DMS 273 treated with DMSO at 0.1 percent for 48 hours (cell line): ENCODE results near the gene TAC4.

ENCODE experiments used
- DNase-seq: peaks from one replicate; lab custom pipeline; 2025; lab: John Stamatoyannopoulos, UW

Gene TAC4

GRCh38 chr17:49848019-49848473 lies at the start of gene TAC4:
Gene TAC4, minus strand, starts transcription at chr17:49848069. Its CDS starts 52 bp downstream, at chr17:49848017.
- DNase-seq, result no peak

- DNase-seq, result no peak
Measured at GRCh38 chr17:49896860-49897259, 49.0 kb upstream of the TAC4 start.

- DNase-seq, result no peak
Measured at GRCh38 chr17:49896222-49896621, 48.4 kb upstream of the TAC4 start.

- DNase-seq, result no peak
Measured at GRCh38 chr17:49895812-49896211, 47.9 kb upstream of the TAC4 start.

GRCh38 chr17:49894761-49895160 lies 46.9 kb upstream of the TAC4 start:
- DNase-seq, result no peak

- DNase-seq, result no peak
Measured at GRCh38 chr17:49891694-49892389, 44.0 kb upstream of the TAC4 start.

- DNase-seq, result no peak
Measured at GRCh38 chr17:49891271-49891670, 43.4 kb upstream of the TAC4 start.

GRCh38 chr17:49890852-49891251 lies 43.0 kb upstream of the TAC4 start:
- no peak for DNase-seq

GRCh38 chr17:49890077-49890821 lies 42.4 kb upstream of the TAC4 start:
- no peak for DNase-seq

GRCh38 chr17:49889500-49889899 lies 41.6 kb upstream of the TAC4 start:
- no peak for DNase-seq

GRCh38 chr17:49887744-49888360 lies 40.0 kb upstream of the TAC4 start:
- DNase-seq, result no peak

GRCh38 chr17:49887086-49887743 lies 39.3 kb upstream of the TAC4 start:
- DNase-seq, result no peak

GRCh38 chr17:49886036-49886435 lies 38.2 kb upstream of the TAC4 start:
- DNase-seq, result no peak

GRCh38 chr17:49882434-49882833 lies 34.6 kb upstream of the TAC4 start:
- DNase-seq, result peak; percentile 21

GRCh38 chr17:49881054-49881402 lies 33.2 kb upstream of the TAC4 start:
- no peak for DNase-seq

- DNase-seq, result no peak
Measured at GRCh38 chr17:49880291-49881053, 32.6 kb upstream of the TAC4 start.

GRCh38 chr17:49878931-49879904 lies 31.3 kb upstream of the TAC4 start:
- no peak for DNase-seq

- DNase-seq, result no peak
Measured at GRCh38 chr17:49875685-49876084, 27.8 kb upstream of the TAC4 start.

GRCh38 chr17:49874911-49875310 lies 27.0 kb upstream of the TAC4 start:
- no peak for DNase-seq

- no peak for DNase-seq
Measured at GRCh38 chr17:49873926-49874325, 26.1 kb upstream of the TAC4 start.

- no peak for DNase-seq
Measured at GRCh38 chr17:49873466-49873865, 25.6 kb upstream of the TAC4 start.
